GM10266 (cell line): Measurements from ENCODE around the gene FBXW8.

ENCODE experiments used
- DNase-seq: peaks from one replicate; pipeline ENCODE4 v3.0.0; 2012; ENCODE audit errors: extremely low spot score
- CTCF ChIP-seq: IDR thresholded peaks from 2 replicates; pipeline ENCODE4 v1.5.1; 2012; ENCODE audit warnings: mild to moderate bottlenecking, low read depth; ENCODE audit not compliant: control insufficient read depth, insufficient read depth; ENCODE audit errors: missing control alignments

Gene FBXW8

GRCh38 chr12:117046011-117046369 lies 135.2 kb downstream of the FBXW8 start:
- DNase-seq, result no peak

GRCh38 chr12:117046425-117046824 lies 135.7 kb downstream of the FBXW8 start:
- DNase-seq, result no peak

More at GRCh38 chr12:117046011-117046369, 135.2 kb downstream of the FBXW8 start:
- no peak for TF ChIP-seq CTCF

DNA sequence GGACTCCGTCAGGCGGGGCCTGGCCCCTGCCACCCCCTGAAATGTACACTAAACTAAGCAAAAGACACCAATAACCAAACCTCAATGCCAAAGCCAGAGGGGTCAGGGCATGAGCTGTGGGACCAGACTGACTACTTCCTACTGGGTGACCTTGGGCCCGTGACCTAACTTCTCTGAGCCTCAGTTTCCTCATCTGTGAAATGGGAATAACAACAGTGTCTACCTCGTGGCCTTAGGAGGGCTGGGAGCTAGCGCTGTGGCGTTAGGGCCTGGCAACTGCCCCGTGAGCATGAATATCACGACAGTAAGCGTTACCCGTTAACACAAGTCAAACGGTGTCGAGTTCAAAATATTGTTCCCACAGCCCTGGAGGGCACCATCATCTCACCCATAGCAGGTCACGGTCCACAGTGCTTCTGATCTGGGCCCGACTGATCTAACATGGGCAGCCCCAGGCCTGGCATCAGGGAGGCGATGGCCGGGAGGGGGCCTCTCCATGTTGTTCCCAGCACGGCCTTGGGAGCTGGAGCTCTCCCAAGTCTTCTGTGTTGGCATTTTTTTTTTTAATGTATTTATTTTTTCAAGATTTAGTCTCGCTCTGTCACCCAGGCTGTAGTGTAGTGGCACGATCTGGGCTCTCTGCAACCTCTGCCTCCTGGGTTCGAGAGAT lies 136.2 kb downstream of the FBXW8 start:
- TF ChIP-seq CTCF, result no peak
- no peak for DNase-seq

More at GRCh38 chr12:117046425-117046824, 135.7 kb downstream of the FBXW8 start:
- TF ChIP-seq CTCF, result no peak

DNA sequence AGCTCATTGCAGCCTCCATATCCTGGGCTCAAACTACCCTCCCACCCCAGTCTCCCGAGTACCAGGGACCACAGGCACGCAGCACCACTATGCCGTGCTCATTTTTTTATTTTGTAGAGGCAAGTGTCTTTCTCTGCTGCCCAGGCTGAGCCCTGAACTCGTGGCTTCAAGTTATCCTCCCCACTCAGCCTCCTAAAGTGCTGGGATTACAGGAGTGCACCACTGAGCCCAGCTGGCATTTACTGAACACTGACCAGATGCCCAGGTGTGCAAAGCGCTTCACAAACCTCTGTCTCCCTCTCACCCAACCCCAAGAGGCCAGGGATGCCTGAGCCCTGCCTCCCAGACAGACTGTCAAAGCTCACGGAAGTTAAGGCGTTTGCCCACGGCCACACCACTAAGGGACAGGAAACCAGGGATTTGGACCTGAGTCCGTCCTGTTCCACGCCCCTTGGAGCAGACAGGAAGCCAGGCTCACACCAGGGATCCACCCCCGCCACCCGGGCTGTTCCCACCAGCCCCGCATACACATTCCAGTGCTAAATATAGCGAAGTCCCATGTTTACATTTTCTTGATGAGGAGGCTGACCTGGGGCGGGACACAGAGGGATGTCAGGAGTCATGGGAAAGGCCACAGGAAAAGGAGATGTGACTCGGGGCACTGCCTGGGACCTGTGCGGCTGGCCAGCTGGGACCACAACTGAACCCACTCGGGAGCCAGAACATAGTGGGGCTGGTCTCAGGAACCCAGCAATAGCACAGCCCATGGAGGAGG lies 137.2 kb downstream of the FBXW8 start:
- TF ChIP-seq CTCF, result no peak
- DNase-seq, result no peak

DNA sequence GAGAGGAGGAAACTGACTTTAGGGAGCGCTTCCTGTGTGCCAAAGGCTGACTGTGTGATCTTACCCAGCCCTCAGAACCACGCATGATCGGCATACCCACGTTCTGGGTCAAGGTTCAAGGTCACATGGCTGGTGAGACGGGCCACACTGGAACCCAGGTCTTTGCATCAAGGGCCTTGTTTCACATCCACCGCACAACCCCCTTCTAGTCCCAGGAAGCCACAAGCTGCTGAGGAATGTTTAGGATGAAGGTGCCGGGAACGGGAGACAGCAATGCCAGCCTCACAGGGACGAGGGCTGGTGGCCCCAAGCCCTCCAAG lies 137.8 kb downstream of the FBXW8 start:
- no peak for DNase-seq
- TF ChIP-seq CTCF, result no peak

GRCh38 chr12:117049295-117049694 lies 138.5 kb downstream of the FBXW8 start:
- no peak for DNase-seq
- TF ChIP-seq CTCF, result no peak

DNA sequence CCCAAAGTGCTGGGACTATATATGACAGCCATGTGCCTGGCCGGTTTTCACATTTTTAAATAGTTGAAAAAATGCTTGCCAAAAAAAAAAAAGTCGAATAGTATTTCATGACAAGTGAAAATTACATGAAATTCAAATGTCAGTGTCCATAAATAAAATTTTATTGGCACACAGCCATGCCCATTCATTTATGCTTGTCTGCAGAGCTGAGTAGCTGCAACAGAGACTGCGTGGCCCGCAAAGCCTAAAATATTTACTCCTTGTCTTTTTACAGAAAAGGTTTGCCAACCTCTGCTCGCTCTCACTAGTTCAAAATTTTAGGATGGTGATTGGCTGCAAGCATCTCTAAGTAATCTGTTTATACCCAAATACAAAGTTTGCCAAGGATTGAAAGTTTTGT lies 139.3 kb downstream of the FBXW8 start:
- DNase-seq, result no peak
- TF ChIP-seq CTCF, result no peak
